HG02852 (cell line): Measurements from ENCODE around the gene KIF26A.

Experiments used
- ATAC-seq: cut with Tn5 transposase; IDR thresholded peaks from one replicate; pipeline ENCODE4 v1.9.1; 2021; ENCODE audit warnings: mild to moderate bottlenecking, moderate library complexity; ENCODE audit not compliant: unreplicated experiment

KIF26A gene

DNA sequence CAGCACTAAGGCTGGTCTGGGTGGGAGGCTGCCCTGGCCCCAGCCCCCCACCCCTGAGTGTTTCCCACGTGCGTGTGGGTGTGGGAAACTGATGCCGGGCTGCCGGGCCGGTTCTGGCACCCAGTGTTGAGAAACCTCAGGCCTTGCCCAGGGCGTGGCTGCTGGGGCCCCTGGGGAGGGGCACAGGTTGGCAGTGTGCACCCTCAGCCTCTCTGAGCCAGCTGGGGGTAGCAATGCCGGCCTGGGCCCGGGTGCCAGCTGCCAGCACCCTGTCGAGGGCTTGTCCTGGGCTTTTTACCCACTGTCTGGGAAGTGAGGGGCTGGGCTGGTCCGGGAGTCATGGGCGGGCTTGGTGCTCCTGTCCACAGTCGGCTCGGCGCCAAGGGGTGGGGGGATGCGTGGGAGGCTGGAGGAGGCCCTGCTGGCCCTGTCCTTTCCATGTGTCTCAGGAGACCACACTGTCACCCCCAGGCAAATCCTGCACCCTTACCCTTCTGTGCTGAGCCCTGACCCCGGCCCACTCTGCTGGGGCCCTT, 37.2 kb upstream of the KIF26A start:
- ATAC-seq, result no peak

DNA sequence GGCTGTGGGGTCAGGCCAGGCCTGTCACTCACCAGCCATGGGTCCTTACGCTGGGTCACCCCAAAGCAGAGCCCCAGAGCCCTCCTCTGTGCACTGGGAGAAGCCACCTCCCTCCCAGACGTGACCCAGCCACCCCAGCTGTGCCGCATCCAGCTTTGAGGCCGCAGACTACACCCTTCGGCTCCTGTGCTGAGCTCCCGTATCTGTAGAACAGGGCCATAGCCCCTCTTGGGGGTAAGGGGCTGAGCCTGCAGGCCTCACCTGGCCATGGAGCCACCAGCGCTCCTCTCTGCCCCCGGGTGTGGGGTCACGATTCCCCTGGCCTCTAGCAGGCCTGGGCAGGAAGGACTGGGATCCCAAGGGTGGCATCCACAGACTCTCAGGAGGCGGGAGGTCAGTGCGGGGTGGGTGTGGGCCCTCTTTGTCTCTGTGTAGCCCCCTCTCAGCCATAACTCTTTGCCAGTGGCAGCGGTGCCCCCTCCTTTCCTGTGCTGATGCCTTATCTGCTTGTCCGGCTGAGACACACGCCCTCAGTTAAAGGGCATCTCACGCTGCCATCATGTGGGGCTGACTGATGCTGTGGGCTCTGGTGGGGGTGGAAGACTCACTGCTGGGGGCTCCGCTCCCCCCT, 36.6 kb upstream of the KIF26A start:
- no peak for ATAC-seq

DNA sequence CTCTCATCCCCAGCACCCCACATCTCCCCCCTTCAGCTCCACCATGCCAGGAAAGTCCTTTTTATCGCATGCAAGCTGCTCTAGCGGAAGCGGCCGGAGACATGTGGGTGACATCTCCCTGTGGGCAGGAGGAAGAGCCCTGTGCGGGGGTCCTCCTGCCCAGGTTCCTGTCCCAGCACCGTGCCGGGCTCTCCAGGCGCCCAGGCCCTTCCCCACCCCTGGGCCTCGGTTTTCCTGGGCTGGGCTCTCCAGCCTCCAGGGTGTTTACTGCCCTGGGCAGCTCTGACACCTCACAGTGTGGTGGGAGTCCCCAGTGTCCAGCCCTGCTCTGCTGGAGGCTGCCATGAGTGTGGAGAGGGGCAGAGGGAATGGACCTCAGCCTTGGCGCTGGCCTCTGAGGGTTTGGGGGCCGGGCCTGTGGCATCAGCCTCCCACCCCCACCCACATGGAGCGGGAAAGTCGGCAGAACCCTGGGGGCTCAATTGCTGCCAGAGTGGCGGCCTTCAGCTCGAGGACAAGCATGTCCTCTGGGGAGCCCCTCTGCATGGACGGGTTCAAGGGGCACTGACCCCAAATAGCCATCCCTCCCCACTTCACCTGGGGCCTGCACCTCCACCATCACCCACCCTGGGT, 36.0 kb upstream of the KIF26A start:
- ATAC-seq, result no peak

DNA sequence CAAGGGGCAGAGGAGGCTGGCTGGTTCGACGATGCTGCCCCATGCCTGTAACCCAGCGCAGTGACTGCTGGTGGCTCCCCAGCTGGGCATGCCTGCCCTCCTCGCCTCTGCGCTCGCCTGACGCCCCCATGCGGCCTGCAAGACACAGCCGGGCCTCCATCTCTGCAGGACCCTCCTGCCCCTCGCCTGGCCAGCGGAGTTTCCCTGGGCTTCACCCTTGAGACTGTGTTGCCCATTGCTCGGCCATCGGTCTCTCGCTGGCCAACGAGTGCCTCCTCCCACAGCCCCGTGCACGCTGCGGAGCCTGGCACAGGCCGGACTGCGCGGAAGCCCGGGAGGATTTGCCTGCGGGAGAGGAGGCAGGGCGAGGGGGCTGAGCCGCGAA, 35.3 kb upstream of the KIF26A start:
- ATAC-seq, result no peak

DNA sequence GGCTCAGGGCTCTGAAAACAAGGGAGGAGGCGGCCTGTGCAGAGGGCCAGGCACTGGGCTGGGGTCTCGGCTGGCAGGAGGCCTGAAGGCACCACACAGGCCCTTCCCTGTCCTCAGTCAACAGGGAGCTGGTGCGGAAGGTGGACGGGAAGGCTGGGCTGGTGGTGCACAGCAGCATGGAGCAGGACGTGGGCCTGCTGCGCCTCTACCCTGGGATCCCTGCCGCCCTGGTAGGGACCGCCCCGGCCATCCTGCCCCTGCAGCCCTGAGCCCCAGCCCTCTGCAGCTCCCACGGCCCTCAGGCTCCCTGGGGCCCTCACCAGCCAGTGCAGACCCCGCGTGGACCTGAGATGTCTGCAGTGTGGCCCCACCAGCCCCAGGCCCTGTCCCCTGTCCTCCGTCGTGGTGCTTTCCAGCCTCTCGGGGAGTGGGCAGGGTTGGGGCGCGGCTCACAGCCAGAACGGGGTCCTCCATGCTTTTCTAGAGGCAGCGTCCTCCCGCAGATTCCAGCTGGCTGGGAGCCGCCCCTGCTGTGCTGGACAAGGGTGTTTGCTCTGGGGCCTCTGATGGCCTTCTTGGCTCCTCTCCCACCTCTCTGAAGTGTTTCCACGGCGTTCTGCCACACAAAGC, 34.8 kb upstream of the KIF26A start:
- no peak for ATAC-seq

DNA sequence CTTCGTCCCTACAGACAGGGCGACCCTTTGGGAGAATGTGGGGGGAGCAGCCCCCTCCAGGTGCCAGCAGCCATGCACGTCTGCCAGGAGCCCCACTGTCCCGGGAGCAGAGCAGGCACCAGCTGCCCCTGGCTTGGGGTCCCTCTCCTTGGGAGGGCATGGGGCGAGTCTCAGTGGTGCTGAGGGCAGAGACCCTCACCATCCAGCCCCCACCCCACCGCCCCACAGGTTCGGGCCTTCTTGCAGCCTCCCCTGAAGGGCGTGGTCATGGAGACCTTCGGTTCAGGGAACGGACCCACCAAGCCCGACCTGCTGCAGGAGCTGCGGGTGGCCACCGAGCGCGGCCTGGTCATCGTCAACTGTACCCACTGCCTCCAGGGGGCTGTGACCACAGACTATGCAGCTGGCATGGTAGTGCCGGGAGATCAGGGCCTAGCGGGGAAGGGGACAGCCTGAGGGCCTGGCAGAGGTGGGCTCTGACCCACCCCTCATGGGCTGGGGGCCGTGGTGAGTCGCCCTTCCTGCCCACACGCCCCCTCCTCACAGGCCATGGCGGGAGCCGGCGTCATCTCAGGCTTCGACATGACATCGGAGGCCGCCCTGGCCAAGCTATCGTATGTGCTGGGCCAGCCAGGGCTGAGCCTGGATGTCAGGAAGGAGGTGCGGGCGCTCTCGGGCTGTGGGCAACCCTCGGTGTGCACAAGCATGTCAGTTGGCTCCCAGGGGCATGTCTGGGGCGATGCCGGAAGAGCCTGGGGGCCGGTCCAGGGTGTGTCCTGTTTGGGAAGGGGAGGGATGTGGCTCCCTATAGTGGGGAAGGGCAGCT, 34.1 kb upstream of the KIF26A start:
- ATAC-seq, result no peak

DNA sequence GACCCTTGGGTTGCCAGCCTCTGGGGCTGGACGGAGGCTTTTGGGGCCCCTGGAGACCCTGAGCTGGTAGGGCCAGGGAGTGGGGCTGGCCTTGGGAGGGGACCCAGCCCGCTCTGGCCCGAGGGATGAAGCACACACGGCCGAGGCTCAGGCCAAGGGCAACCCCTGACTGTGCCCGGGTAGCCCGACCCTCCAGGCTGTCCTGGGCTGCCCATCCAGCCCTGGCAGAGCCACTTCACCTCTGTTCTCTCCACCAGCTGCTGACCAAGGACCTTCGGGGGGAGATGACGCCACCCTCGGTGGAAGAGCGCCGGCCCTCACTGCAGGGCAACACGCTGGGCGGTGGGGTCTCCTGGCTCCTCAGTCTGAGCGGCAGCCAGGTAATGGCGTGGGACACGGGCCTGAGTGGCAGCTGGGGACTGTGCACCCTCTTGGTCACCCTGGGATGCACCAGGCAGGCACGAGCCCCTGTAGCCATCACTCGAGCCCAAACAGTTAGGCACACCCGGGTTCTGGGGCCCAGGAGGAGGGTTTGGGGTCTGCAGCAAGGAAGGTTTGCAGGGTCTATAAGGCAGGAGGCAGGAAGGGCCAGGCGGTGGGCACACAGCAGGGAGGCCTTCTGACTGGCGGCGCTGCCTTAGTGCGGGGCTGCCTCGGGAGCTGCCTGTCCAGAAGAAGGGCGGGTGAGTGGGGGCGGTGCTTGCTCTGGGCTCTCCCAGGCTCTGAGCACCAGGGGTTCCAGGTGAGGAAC, 33.1 kb upstream of the KIF26A start:
- ATAC-seq, result no peak

DNA sequence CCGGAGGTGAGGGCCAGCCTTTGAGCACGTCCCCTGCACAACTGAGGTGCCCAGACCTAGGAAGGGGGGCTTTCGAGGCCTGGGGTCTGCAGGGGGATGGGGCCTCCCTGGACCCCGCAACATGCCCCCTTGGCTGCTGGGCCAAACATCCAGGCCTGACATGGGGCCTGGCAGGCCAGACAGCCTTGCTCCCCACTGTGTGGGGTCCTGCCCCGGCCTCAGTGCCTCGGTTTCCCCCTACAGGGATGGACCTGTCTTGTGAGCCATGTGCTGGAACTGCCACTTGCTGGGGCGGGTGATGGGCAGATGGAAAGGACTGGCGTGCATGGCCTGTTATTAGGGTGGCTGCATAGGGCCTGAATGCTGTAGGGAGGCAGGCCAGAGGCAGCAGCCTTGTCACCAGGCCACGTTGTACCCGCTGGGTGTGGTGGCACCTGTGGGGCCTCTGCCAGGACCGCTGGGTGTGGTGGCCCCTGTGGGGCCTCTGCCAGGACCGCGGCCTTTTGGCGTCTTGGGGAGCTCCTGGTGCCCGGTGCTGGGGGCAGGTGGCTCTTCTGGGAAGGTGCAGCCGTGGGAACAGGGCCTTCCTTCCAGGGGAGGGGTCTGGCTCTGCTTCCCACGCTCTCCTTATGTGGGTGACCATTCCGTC, 32.4 kb upstream of the KIF26A start:
- no peak for ATAC-seq

DNA sequence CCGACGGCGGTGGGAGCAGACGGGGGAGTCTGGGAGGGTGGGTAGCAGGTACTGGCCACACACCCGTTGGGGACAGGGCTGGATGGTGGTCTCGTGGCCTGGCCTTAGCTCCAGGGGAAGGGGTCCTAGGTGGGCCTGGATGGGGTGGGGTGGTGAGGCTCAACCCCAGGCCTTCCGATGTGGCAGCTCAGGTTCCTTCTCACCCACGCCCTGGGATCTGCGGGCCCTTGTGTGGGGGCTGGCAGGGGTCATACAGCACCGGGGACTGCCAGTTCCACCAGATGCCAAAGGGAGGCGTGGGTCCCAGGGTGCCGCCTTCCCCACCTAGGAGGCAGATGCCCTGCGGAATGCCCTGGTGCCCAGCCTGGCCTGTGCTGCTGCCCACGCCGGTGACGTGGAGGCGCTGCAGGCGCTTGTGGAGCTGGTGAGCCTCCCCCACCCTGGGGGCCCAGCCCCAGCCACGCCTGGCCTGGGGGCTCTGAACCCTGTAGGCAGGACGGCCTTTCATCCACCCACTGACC, 31.9 kb upstream of the KIF26A start:
- no peak for ATAC-seq

DNA sequence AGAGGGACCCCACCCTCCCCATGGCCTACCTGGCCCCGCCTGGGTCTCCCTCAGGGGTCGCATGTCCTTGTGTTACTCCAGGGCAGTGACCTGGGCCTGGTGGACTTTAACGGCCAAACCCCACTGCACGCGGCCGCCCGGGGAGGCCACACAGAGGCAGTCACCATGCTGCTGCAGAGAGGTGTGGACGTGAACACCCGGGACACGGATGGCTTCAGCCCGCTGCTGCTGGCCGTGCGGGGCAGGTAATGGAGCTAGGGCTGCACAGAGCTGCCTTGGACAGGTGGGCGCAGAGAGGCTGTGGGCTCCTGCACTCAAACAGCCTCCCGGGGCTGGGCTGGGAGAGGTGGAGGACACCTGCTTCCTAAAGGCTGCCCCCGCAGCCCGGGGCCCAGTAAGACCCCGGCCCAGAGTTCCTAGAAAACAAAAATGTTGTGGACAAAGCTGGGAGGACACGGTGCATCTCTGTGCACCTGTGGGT, 31.2 kb upstream of the KIF26A start:
- ATAC-seq, result no peak

DNA sequence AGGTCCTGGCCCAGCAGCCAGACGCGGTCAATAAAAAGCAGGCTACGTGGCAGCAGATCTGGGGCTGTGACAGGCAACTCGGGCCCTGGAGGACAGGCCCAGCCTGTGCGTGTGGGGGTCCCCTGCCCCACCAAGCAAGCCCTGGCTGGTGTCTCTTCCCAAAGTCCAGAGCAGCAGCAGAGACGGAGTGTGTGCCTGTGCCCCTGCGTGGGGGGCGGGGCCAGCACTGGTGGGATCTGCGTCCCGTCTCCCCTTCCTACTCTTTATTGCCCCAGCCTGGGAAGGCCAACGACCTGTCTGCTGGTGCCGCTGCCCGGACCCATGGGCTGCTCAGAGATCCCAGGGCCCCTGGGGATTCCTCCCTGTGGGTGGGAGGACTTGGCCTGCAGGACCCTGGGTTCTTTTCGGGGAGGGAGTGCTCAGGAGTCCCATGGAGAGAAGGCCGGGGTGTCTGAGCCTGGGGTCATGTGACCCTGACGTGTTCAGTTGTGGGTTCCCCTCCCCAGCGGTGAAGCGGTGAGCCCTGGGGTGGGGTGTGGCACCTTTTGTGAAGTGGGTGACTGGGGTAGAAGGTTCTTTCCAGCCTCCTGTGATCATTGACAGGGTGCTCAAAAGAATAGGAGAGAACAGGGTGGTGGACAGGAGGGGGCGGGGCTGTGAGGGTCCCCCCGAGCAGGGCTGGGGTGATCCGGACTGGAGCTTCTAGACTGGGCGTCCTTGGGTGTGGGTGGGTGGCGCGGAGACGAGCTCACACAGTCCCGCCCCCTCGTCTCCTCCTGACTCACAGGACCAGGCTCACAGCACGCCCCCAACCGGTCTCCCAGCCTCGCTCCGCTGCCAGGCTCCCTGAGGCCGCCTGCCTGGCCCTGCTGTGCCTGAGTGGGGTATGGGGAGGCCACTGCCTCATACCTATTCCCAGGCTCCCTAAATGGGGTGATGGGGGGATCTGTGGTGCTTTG, 30.5 kb upstream of the KIF26A start:
- no peak for ATAC-seq

DNA sequence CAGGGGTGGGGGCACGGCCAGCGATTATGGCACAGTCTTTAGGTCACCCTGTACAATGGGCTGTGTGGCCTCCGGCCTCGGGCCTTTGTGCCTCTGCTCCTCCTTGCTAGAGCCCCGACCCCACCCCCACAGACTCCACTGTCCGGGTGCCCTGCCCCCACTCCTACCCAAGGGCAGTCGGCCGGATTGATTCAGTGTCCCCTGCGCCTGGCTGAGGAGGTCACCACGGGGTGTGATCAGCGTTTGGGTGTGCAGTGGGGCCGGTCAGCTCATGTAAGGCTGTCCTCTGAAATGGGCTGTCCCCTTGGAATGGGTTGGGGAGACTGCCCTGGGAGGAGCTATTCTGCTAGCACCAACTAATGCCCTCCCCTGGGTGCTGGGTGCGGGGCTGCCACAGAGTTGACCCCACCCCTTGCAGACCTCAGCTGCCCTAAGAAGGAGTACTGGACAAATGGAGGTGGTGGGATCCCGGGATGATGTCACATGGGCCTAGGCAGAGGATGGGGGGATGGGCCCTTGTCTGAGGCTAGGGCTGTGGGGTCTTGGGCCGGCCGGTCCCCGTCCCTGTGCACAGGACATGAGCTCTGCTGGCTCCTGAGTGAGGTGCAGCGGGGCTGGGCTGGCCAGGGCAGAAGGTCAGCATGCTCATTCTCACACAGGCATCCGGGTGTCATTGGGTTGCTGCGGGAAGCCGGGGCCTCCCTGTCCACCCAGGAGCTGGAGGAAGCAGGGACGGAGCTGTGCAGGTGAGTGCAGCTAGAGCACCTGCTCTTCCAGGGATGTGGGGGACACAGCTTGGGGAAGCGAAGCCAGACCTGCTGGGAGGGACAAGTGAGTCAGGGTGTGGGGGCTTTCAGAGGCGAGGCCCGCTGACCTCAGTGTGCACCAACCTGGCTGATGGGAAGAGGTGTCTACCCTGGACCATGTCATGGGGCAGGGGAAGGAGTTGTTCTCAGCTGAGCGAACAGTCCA, 29.5 kb upstream of the KIF26A start:
- no peak for ATAC-seq

DNA sequence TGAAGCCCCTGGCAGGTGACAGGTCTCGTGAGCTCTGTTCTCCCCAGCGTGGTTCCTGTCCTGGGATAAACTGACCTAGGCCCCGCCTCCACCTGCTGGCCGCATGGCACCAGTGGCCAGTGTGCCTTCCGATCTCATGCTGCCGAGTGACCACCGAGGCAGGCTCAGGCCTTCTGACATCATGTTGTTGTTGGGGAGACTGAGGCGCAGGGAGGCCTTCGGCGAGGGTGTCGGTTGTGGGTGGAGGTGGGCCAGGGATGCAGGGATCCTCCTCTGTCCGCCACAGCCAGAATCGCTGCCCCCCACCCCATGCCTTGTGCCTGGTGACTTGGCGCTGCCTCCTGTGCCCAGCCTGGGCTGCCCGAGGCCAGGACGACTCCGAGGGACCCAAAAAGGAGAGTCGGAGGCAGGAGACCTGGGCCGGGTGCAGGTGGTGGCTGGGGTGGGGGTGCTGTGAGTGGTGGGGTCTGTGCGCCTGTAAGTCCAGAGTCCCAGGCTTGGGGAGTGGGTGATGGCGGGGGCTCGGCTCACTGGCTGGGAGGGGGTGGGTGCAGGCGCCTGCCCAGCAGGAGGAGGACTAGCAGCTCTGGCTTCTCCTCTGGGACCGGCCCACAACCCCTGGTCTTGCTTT, 28.5 kb upstream of the KIF26A start:
- no peak for ATAC-seq

DNA sequence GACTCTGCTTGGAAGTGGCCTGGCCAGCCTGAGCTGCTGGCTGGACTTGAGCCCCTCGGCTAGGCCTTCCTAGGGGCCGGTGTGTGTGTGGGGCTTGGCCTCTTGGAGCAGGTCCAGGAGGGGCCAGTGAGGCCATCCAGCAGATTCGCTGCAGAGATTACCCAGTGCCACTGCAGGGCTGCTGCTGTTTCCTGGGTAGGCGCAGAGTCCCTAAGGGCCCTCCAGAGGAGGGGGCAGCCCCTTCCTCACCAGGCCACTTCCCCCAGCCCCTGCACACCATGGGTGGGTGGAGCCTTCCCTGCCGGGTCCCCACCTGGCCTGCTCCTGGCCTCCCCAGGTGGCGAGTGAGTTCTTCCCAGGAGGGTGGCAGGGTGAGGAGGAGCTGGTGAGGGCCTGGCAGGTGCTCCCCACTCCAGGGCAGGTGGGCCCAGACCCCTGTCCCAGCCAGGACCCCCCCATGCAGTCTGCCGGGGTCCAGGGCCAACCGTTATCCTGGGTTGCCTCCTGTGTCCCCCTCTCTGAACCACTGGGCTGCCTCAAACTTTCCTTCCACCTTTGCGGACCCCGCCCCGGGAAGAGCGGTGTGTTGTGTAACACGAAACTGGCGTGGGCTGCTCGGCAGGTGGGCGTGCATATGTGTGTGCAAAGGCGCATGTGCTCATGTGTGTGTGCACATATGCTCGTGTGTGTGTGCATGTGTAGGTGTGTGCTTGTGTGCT, 27.7 kb upstream of the KIF26A start:
- ATAC-seq, result no peak

DNA sequence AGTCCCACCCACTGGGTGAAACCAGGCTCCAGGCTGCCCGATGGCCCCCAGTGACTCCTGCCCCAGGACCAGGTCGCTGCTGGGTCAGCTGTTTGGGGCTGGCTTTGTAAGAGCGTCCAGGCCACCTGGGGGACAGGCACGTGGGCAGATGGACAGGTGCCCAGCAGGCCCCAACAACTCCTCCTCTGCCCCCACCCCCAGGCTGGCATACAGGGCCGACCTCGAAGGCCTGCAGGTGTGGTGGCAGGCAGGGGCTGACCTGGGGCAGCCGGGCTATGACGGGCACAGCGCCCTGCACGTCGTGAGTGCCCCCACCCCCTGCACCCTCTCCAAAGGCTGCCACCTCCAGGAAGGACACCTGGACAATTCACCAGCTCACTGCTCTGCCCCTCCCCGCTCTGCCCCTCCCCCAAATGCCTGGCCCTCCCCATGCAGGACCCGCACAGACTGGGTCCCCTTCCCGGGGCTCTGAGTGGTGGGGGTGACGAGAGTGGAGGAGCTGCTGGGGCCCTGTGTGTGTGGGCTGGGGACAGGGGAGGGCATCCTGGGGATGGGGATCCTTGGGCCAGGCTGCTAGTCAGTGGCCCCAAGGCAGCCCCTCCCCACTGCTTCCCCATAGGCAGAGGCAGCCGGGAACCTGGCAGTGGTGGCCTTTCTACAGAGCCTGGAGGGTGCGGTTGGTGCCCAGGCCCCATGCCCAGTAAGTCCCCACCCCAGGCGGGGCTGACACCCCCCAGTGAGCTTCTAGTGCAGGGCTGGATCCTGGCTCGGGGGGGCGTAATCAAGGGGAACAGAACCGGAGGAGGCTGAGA, 26.9 kb upstream of the KIF26A start:
- ATAC-seq, result no peak

DNA sequence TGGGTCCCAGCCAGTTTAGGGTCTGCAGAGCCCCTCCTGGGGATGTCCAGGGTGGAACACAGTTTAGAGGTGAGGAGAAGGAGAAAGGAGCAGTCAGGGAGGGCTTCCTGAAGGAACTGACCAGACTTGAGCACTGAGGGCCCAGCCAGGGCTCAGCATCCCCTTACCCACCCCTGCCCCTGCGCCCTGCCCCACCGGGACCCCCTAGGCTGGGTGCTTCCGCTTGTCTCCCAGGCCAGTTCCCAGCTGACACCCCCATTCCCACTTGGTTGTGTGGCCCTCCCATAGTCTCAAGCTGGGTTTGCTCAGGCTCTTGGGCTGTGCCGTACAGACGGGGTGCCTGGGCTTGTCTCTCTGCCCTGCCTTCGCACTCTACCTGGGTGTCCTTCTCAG, 26.3 kb upstream of the KIF26A start:
- ATAC-seq, result no peak
